MCF 10A (cell line): ENCODE results near the gene TTC24. TPM values are rescaled to one million over a fixed set of nuclear protein-coding genes. Genes with fewer than 3 reads are reported as not detected.

ENCODE experiments used
- BruUV-seq: library from RNA; stranded (reverse); fragments of 400-500 nt; replicated peaks from 2 replicates; lab custom pipeline; 2021; lab: Mats Ljungman, UMichigan
- CTCF ChIA-PET: fragments of 300-600 bp; sonication (Branson Sonifier 250); formaldehyde crosslinking; extraction: SDS; loops from one replicate; lab custom pipeline; 2021; ENCODE audit warnings: antibody characterized with exemption, inconsistent platforms; lab: Yijun Ruan, JAX
- POLR2A ChIA-PET: fragments of 300-600, 350-650 bp; sonication (Branson Sonifier 250); formaldehyde crosslinking; extraction: SDS; loops from one replicate; lab custom pipeline; 2020; ENCODE audit warnings: antibody characterized with exemption, inconsistent platforms; lab: Yijun Ruan, JAX
- DNase-seq: peaks from one replicate; pipeline ENCODE4 v3.0.0-alpha.2; 2018; ENCODE audit not compliant: unreplicated experiment
- H3K27ac Mint-ChIP-seq: one replicate; pipeline ENCODE4 v1.8.0; 2022; ENCODE audit warnings: mild to moderate bottlenecking, low read depth, mixed read lengths; ENCODE audit not compliant: unreplicated experiment
- H3K27me3 Mint-ChIP-seq: one replicate; pipeline ENCODE4 v1.8.0; 2022; ENCODE audit warnings: mixed read lengths; ENCODE audit not compliant: insufficient read depth, unreplicated experiment
- H3K36me3 Mint-ChIP-seq: one replicate; pipeline ENCODE4 v1.8.0; 2022; ENCODE audit warnings: mild to moderate bottlenecking, moderate library complexity, mixed read lengths; ENCODE audit not compliant: insufficient read depth, unreplicated experiment
- H3K4me1 Mint-ChIP-seq: one replicate; pipeline ENCODE4 v1.8.0; 2022; ENCODE audit warnings: mixed read lengths; ENCODE audit not compliant: insufficient read depth, unreplicated experiment
- H3K4me3 Mint-ChIP-seq: one replicate; pipeline ENCODE4 v1.8.0; 2022; ENCODE audit warnings: mild to moderate bottlenecking, moderate library complexity, mixed read lengths; ENCODE audit not compliant: unreplicated experiment
- H3K9me3 Mint-ChIP-seq: one replicate; pipeline ENCODE4 v1.8.0; 2022; ENCODE audit warnings: mixed read lengths; ENCODE audit not compliant: unreplicated experiment
- CTCF ChIP-seq: fragments of 200-600 bp; IDR thresholded peaks from one replicate; pipeline ENCODE4 v1.8.0; 2022; ENCODE audit warnings: antibody characterized with exemption, mild to moderate bottlenecking; ENCODE audit not compliant: unreplicated experiment
- intact Hi-C: fragments of 100-400 bp; cut with micrococcal nuclease; formaldehyde crosslinking; loops from 2 replicates; pipeline ENCODE4 v1.14.1; 2022
- total RNA-seq: library from RNA; stranded (reverse); gene quantifications from 2 replicates; pipeline ENCODE4 v1.2.3, GENCODE V29; 2022

The TTC24 gene
- total RNA-seq, 1 experiment from 2014 or later = not detected

GRCh38 chr1:156624814-156625435 is 45.4 kb downstream of the TTC24 start:
- Mint-ChIP-seq H3K27me3 (peaks cover 65% of the 10 kb centered on the region), H3K27ac (no peak overlapping the region), H3K4me1 (peaks cover 12% of the 10 kb centered on the region), H3K36me3 (no peaks in the 10 kb centered on the region), H3K9me3 (no peaks in the 10 kb centered on the region), H3K4me3 (peak overlapping the region; percentile 56)
- intact Hi-C loops = no loop called here
- no peak for TF ChIP-seq CTCF
- ChIA-PET CTCF (interaction anchor here (0.5 to 20.9 kb wide), 30 partner anchors 10 to 282 kb away, joined by 3 to 396 read pairs (median 4); partner anchors contain the start of genes METTL25B and NES), POLR2A (interaction anchor here (0.7 to 1.2 kb wide), 4 partner anchors 15 to 196 kb away, joined by 3 to 4 read pairs (median 3); no protein-coding TSS in a partner anchor)
- DNase-seq = no peak
- no TSS peak for BruUV-seq

- no peaks in the 10 kb centered on the region for H3K36me3 Mint-ChIP-seq
- peak; percentile 61 for DNase-seq
- H3K9me3 Mint-ChIP-seq = no peaks in the 10 kb centered on the region
- no peak overlapping the region for H3K27ac Mint-ChIP-seq
- CTCF ChIA-PET = interaction anchor here (0.5 to 20.9 kb wide), 20 partner anchors 12 to 283 kb away, joined by 3 to 396 read pairs (median 6); partner anchors contain the start of genes METTL25B and NES
- peaks cover 12% of the 10 kb centered on the region for H3K4me1 Mint-ChIP-seq
- peaks cover 61% of the 10 kb centered on the region for H3K27me3 Mint-ChIP-seq
- TF ChIP-seq CTCF = peak; percentile 91
- no TSS peak for BruUV-seq
- H3K4me3 Mint-ChIP-seq = peak overlapping the region; percentile 35
- POLR2A ChIA-PET = interaction anchor here (0.6 kb wide), 1 partner anchor 288 kb away, joined by 3 read pairs; no protein-coding TSS in a partner anchor
- intact Hi-C loops = loop anchor here (1.0 kb wide), 1 partner anchor 53 kb away; no protein-coding TSS in a partner anchor
Observed at GRCh38 chr1:156625436-156626078, 46.0 kb downstream of the TTC24 start.

GRCh38 chr1:156626079-156626438 is 46.5 kb downstream of the TTC24 start:
- ChIA-PET CTCF (interaction anchor here (0.6 to 20.9 kb wide), 27 partner anchors 8 to 248 kb away, joined by 3 to 396 read pairs (median 5); partner anchors contain the start of genes HAPLN2, METTL25B, NAXE and NES), POLR2A (interaction anchor here (0.6 kb wide), 1 partner anchor 288 kb away, joined by 3 read pairs; no protein-coding TSS in a partner anchor)
- TF ChIP-seq CTCF = no peak
- no peaks in the 10 kb centered on the region for H3K9me3 Mint-ChIP-seq
- H3K27ac Mint-ChIP-seq = no peak overlapping the region
- no peak for DNase-seq
- intact Hi-C loops = loop anchor here (1.0 kb wide), 1 partner anchor 52 kb away; no protein-coding TSS in a partner anchor
- no peaks in the 10 kb centered on the region for H3K36me3 Mint-ChIP-seq
- H3K27me3 Mint-ChIP-seq = peaks cover 61% of the 10 kb centered on the region
- peaks cover 12% of the 10 kb centered on the region for H3K4me1 Mint-ChIP-seq
- BruUV-seq = no TSS peak
- H3K4me3 Mint-ChIP-seq = peak overlapping the region; percentile 35
